Measurements from ENCODE around the gene PTPRN2. TPM values are rescaled to one million over a fixed set of nuclear protein-coding genes. Genes with fewer than 3 reads are reported as not detected.

PTPRN2 gene
- total RNA-seq, 2 experiments from 2014 or later = 0.70 TPM; not detected in 1

GRCh38 chr7:158008267-158008666 is 579.4 kb downstream of the PTPRN2 start:
- no peaks in the 10 kb centered on the region for H3K36me3 ChIP-seq (ENCODE audit: insufficient read depth, low read length)
- H2AFZ ChIP-seq (ENCODE audit: low read length) = no peak overlapping the region
- no peak for DNase-seq (ENCODE audit: low spot score)
- no peaks in the 10 kb centered on the region for H4K20me1 ChIP-seq (ENCODE audit: insufficient read depth, low read length)
- CTCF ChIA-PET (ENCODE audit: unreplicated experiment) = no interaction called here
- BruUV-seq (replicated peaks) = no TSS peak
- no peaks in the 10 kb centered on the region for H3K9me3 ChIP-seq (ENCODE audit: low read length)
- H3K9me2 ChIP-seq (ENCODE audit: insufficient read depth, low read length) = no peaks in the 10 kb centered on the region
- no peak overlapping the region for H3K4me3 ChIP-seq (ENCODE audit: low read depth, low read length, poor library complexity, severe bottlenecking)
- POLR2A ChIA-PET = no interaction called here
- intact Hi-C loops (cut with micrococcal nuclease; ENCODE audit: unreplicated experiment) = no loop called here
- TF ChIP-seq, protein P1, sequence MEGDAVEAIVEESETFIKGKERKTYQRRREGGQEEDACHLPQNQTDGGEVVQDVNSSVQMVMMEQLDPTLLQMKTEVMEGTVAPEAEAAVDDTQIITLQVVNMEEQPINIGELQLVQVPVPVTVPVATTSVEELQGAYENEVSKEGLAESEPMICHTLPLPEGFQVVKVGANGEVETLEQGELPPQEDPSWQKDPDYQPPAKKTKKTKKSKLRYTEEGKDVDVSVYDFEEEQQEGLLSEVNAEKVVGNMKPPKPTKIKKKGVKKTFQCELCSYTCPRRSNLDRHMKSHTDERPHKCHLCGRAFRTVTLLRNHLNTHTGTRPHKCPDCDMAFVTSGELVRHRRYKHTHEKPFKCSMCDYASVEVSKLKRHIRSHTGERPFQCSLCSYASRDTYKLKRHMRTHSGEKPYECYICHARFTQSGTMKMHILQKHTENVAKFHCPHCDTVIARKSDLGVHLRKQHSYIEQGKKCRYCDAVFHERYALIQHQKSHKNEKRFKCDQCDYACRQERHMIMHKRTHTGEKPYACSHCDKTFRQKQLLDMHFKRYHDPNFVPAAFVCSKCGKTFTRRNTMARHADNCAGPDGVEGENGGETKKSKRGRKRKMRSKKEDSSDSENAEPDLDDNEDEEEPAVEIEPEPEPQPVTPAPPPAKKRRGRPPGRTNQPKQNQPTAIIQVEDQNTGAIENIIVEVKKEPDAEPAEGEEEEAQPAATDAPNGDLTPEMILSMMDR (conservative IDR thresholded peaks at IDR 0.05; ENCODE audit: low read length) = no peak
- no peak for TF ChIP-seq EZH2phosphoT487 (IDR thresholded peaks at IDR 0.05; ENCODE audit: borderline replicate concordance, low read depth, low read length)
- no peaks in the 10 kb centered on the region for H3K4me1 ChIP-seq (ENCODE audit: insufficient read depth, low read length, poor library complexity, severe bottlenecking)
- H3K27ac ChIP-seq (ENCODE audit: low read depth, low read length, poor library complexity, severe bottlenecking) = no peak overlapping the region
- H3K4me2 ChIP-seq (ENCODE audit: low read length) = no peak overlapping the region
- no peaks in the 10 kb centered on the region for H3K79me2 ChIP-seq (ENCODE audit: insufficient read depth, low read depth, low read length)

DNA sequence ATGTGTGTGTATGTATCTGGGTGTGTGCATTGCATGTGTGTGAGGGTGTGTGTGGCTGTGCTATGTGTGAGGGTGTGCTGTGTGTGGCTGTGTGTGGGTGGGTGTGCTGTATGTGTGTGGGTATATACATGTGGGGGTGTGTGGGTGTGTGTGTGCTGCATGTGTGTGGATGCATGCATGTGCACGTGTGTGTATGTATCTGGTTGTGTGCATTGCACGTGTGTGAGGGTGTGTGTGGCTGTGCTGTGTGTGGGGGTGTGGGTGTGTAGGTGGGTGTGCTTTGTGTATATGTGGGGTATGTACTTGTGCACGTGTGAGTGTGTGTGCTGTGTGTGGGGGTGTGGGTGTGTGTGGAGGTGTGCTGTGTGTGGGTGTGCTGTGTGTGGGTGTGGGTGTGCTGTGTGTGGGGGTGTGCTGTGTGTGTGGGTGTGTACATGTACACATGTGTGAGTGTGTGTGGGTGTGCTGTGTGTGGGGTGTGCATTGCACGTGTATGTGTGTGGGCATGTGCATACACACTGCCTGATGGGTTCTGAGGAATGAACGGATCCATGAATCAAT is 579.8 kb downstream of the PTPRN2 start:
- H3K4me1 ChIP-seq (ENCODE audit: insufficient read depth, low read length, poor library complexity, severe bottlenecking) = no peaks in the 10 kb centered on the region
- BruUV-seq (replicated peaks) = no TSS peak
- H3K9me3 ChIP-seq (ENCODE audit: low read length) = no peaks in the 10 kb centered on the region
- CTCF ChIA-PET (ENCODE audit: unreplicated experiment) = no interaction called here
- DNase-seq (ENCODE audit: low spot score) = no peak
- H3K4me2 ChIP-seq (ENCODE audit: low read length) = no peak overlapping the region
- intact Hi-C loops (cut with micrococcal nuclease; ENCODE audit: unreplicated experiment) = no loop called here
- no peaks in the 10 kb centered on the region for H3K79me2 ChIP-seq (ENCODE audit: insufficient read depth, low read depth, low read length)
- no peak overlapping the region for H3K27ac ChIP-seq (ENCODE audit: low read depth, low read length, poor library complexity, severe bottlenecking)
- no peak overlapping the region for H3K4me3 ChIP-seq (ENCODE audit: low read depth, low read length, poor library complexity, severe bottlenecking)
- no peaks in the 10 kb centered on the region for H3K9me2 ChIP-seq (ENCODE audit: insufficient read depth, low read length)
- H2AFZ ChIP-seq (ENCODE audit: low read length) = no peak overlapping the region
- H3K36me3 ChIP-seq (ENCODE audit: insufficient read depth, low read length) = no peaks in the 10 kb centered on the region
- POLR2A ChIA-PET = no interaction called here
- TF ChIP-seq EZH2phosphoT487 (IDR thresholded peaks at IDR 0.05; ENCODE audit: borderline replicate concordance, low read depth, low read length) = no peak
- TF ChIP-seq, protein P1 (conservative IDR thresholded peaks at IDR 0.05; ENCODE audit: low read length) = no peak
- H4K20me1 ChIP-seq (ENCODE audit: insufficient read depth, low read length) = no peaks in the 10 kb centered on the region

- POLR2A ChIA-PET = no interaction called here
- no peaks in the 10 kb centered on the region for H3K4me1 ChIP-seq (ENCODE audit: insufficient read depth, low read length, poor library complexity, severe bottlenecking)
- TF ChIP-seq, protein P1 (conservative IDR thresholded peaks at IDR 0.05; ENCODE audit: low read length) = no peak
- no peak for TF ChIP-seq EZH2phosphoT487 (IDR thresholded peaks at IDR 0.05; ENCODE audit: borderline replicate concordance, low read depth, low read length)
- no peaks in the 10 kb centered on the region for H3K79me2 ChIP-seq (ENCODE audit: insufficient read depth, low read depth, low read length)
- CTCF ChIA-PET (ENCODE audit: unreplicated experiment) = no interaction called here
- no TSS peak for BruUV-seq (replicated peaks)
- intact Hi-C loops (cut with micrococcal nuclease; ENCODE audit: unreplicated experiment) = no loop called here
- H3K4me2 ChIP-seq (ENCODE audit: low read length) = no peak overlapping the region
- no peak overlapping the region for H2AFZ ChIP-seq (ENCODE audit: low read length)
- no peak overlapping the region for H3K27ac ChIP-seq (ENCODE audit: low read depth, low read length, poor library complexity, severe bottlenecking)
- no peak overlapping the region for H3K4me3 ChIP-seq (ENCODE audit: low read depth, low read length, poor library complexity, severe bottlenecking)
- no peaks in the 10 kb centered on the region for H3K9me2 ChIP-seq (ENCODE audit: insufficient read depth, low read length)
- no peaks in the 10 kb centered on the region for H3K36me3 ChIP-seq (ENCODE audit: insufficient read depth, low read length)
- no peaks in the 10 kb centered on the region for H3K9me3 ChIP-seq (ENCODE audit: low read length)
- H4K20me1 ChIP-seq (ENCODE audit: insufficient read depth, low read length) = no peaks in the 10 kb centered on the region
- no peak for DNase-seq (ENCODE audit: low spot score)
These were observed 580.6 kb downstream of the PTPRN2 start for GRCh38 chr7:158006841-158007696.

Measured in OCI-LY7 (cell line).